ENCODE data around the gene SPATA20. TPM values are rescaled to one million over a fixed set of nuclear protein-coding genes. Genes with fewer than 3 reads are reported as not detected.

SPATA20 gene
- total and polyA plus RNA-seq, 7 experiments from 2014 or later: 3.7 to 19.4 (median 15.8) TPM

DNA sequence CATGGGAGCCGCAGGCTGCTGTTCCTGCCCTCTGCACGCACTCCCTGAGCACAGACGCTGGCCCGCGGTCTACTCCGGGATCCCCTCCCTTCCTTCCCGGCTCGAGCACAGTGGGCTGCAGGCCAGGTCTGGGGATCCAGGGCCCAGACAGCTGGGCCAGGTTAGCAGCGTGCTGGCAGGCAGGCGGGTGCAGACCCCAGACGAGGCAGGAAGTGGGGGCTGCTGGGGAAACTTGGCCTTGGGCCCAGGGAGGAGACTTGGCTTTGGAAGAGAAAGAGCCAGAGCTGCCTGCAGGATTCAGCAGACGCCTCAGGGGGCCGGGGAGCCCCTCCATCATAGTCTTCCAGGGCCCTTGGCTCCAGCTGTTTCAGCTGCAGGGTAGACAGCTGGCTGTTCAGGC is 57.5 kb downstream of the SPATA20 start:
- Histone ChIP-seq H3K27me3 (ENCODE audit: control insufficient read depth in 2 of 2, insufficient read depth in 2 of 2, low read length in 2 of 2) (no peaks in the 10 kb centered on the region), H3K4me3 (ENCODE audit: low read length) (no peak overlapping the region), H3K36me3 (ENCODE audit: control insufficient read depth in 2 of 3, insufficient read depth in 3 of 3, low read length in 3 of 3) (no peaks in the 10 kb centered on the region), H3K4me1 (ENCODE audit: control insufficient read depth in 2 of 2, insufficient read depth in 2 of 2, low read length in 2 of 2) (no peaks in the 10 kb centered on the region), H3K9me3 (ENCODE audit: control insufficient read depth in 2 of 3, low read length in 3 of 3) (no peaks in the 10 kb centered on the region), H3K27ac (ENCODE audit: low read depth, low read length) (no peak overlapping the region)
- no peak for ATAC-seq
- peaks cover 0 to 31% (median 22%) of the 10 kb centered on the region in 5 donors for H3K27me3 Mint-ChIP-seq
- H3K9me3 Mint-ChIP-seq: peaks cover 0 to 2% (median 0%) of the 10 kb centered on the region in 11 donors
- peaks cover 0 to 4% (median 0%) of the 10 kb centered on the region in 7 donors for H3K4me1 Mint-ChIP-seq
- no peak for DNase-seq
- H3K36me3 Mint-ChIP-seq: no peaks in the 10 kb centered on the region
- CTCF ChIA-PET: no interaction called here
- intact Hi-C loops (cut with micrococcal nuclease): no loop called here
- POLR2A ChIA-PET: no interaction called here
- H3K4me3 Mint-ChIP-seq: no peak overlapping the region
- H3K27ac Mint-ChIP-seq: no peak overlapping the region

- H3K4me3 Mint-ChIP-seq: no peak overlapping the region
- Histone ChIP-seq H3K9me3 (ENCODE audit: control insufficient read depth in 2 of 3, low read length in 3 of 3) (no peaks in the 10 kb centered on the region), H3K4me3 (ENCODE audit: low read length) (no peak overlapping the region), H3K4me1 (ENCODE audit: control insufficient read depth in 2 of 2, insufficient read depth in 2 of 2, low read length in 2 of 2) (no peaks in the 10 kb centered on the region), H3K36me3 (ENCODE audit: control insufficient read depth in 2 of 3, insufficient read depth in 3 of 3, low read length in 3 of 3) (no peaks in the 10 kb centered on the region), H3K27ac (ENCODE audit: low read depth, low read length) (no peak overlapping the region), H3K27me3 (ENCODE audit: control insufficient read depth in 2 of 2, insufficient read depth in 2 of 2, low read length in 2 of 2) (no peaks in the 10 kb centered on the region)
- POLR2A ChIA-PET: no interaction called here
- H3K4me1 Mint-ChIP-seq: peaks cover 0 to 4% (median 0%) of the 10 kb centered on the region in 7 donors
- peaks cover 0 to 37% (median 22%) of the 10 kb centered on the region in 5 donors for H3K27me3 Mint-ChIP-seq
- no peaks in the 10 kb centered on the region for H3K36me3 Mint-ChIP-seq
- peaks cover 0 to 2% (median 0%) of the 10 kb centered on the region in 11 donors for H3K9me3 Mint-ChIP-seq
- no peak overlapping the region for H3K27ac Mint-ChIP-seq
- ATAC-seq (no peak), DNase-seq (no peak)
- CTCF ChIA-PET: no interaction called here
- intact Hi-C loops (cut with micrococcal nuclease): no loop called here
Observed at GRCh38 chr17:50605429-50605828, 58.5 kb downstream of the SPATA20 start.

Other genes starting within 250 kb of the SPATA20 start
- gene XYLT2, start 201.0 kb upstream of the SPATA20 start, total RNA-seq: 10 to 100 TPM; 18.6 to 43.7 (median 34.1) TPM
- gene XYLT2, start 201.0 kb upstream of the SPATA20 start, polyA plus RNA-seq: 10 to 100 TPM in 1 of 2 donors, 1 to 10 TPM in 1; 8.0 to 21.1 TPM
- gene MRPL27, start 174.0 kb upstream of the SPATA20 start, total RNA-seq: 10 to 100 TPM; 29.5 to 64.7 (median 32.0) TPM
- gene MRPL27, start 174.0 kb upstream of the SPATA20 start, polyA plus RNA-seq: 10 to 100 TPM; 47.0 to 51.3 TPM
- 10 to 100 TPM in 1 of 5 experiments, 1 to 10 TPM in 3, under 1 TPM in 1; 0.61 to 17.5 (median 2.2) TPM for gene EME1, start 173.9 kb upstream of the SPATA20 start, total RNA-seq
- not detected for gene EME1, start 173.9 kb upstream of the SPATA20 start, polyA plus RNA-seq
- gene LRRC59, start 149.7 kb upstream of the SPATA20 start, total RNA-seq: 10 to 100 TPM; 27.6 to 67.1 (median 42.4) TPM
- gene LRRC59, start 149.7 kb upstream of the SPATA20 start, polyA plus RNA-seq: 10 to 100 TPM; 13.4 to 15.2 TPM
- 10 to 100 TPM; 20.1 to 36.2 (median 22.9) TPM for gene ACSF2, start 121.0 kb upstream of the SPATA20 start, total RNA-seq
- 1 to 10 TPM; 2.2 to 2.6 TPM for gene ACSF2, start 121.0 kb upstream of the SPATA20 start, polyA plus RNA-seq
- gene CHAD, start 78.3 kb upstream of the SPATA20 start, total RNA-seq: not detected
- not detected for gene CHAD, start 78.3 kb upstream of the SPATA20 start, polyA plus RNA-seq
- 10 to 100 TPM; 38.3 to 91.0 (median 54.6) TPM for gene RSAD1, start 68.3 kb upstream of the SPATA20 start, total RNA-seq
- 10 to 100 TPM; 56.8 to 76.0 TPM for gene RSAD1, start 68.3 kb upstream of the SPATA20 start, polyA plus RNA-seq
- gene MYCBPAP, start 38.7 kb upstream of the SPATA20 start, total RNA-seq: 1 to 10 TPM in 4 of 5 experiments, under 1 TPM in 1; 0.90 to 9.0 (median 8.6) TPM
- gene MYCBPAP, start 38.7 kb upstream of the SPATA20 start, polyA plus RNA-seq: under 1 TPM in 1 of 2 donors, not detected in 1; 0.59 TPM
- not detected for gene EPN3, start 14.4 kb upstream of the SPATA20 start, total RNA-seq
- gene EPN3, start 14.4 kb upstream of the SPATA20 start, polyA plus RNA-seq: not detected
- not detected for gene CACNA1G, start 13.5 kb downstream of the SPATA20 start, total RNA-seq
- not detected for gene CACNA1G, start 13.5 kb downstream of the SPATA20 start, polyA plus RNA-seq
- 10 to 100 TPM in 1 of 5 experiments, 1 to 10 TPM in 2, under 1 TPM in 1, not detected in 1; 0.68 to 22.4 (median 1.3) TPM for gene ABCC3, start 87.7 kb downstream of the SPATA20 start, total RNA-seq
- not detected for gene ABCC3, start 87.7 kb downstream of the SPATA20 start, polyA plus RNA-seq
- 10 to 100 TPM; 27.4 to 37.2 (median 33.4) TPM for gene ANKRD40, start 160.7 kb downstream of the SPATA20 start, total RNA-seq
- gene ANKRD40, start 160.7 kb downstream of the SPATA20 start, polyA plus RNA-seq: 1 to 10 TPM; 3.6 to 5.7 TPM
- 100 to 1,000 TPM; 131 to 331 (median 149) TPM for gene LUC7L3, start 172.4 kb downstream of the SPATA20 start, total RNA-seq
- gene LUC7L3, start 172.4 kb downstream of the SPATA20 start, polyA plus RNA-seq: 10 to 100 TPM; 41.8 to 65.3 TPM
- gene ANKRD40CL, start 220.3 kb downstream of the SPATA20 start, total RNA-seq: not detected
- gene ANKRD40CL, start 220.3 kb downstream of the SPATA20 start, polyA plus RNA-seq: not detected